ENCODE measurements around the gene CEP44. TPM values are rescaled to one million over a fixed set of nuclear protein-coding genes. Genes with fewer than 3 reads are reported as not detected.

CEP44 gene
- total RNA-seq, 8 experiments from 2014 or later = 7.4 to 20.8 (median 17.9) TPM

GRCh38 chr4:174380699-174381439 is 97.2 kb downstream of the CEP44 start:
- Histone ChIP-seq H3K4me1 (replicated peaks in 1 of 2) (no peaks in the 10 kb centered on the region), H3K27ac (no peak overlapping the region), H3K4me3 (no peak overlapping the region)
- in situ Hi-C loops (cut with MboI; ENCODE audit: low pct_unique_long_range_greater_than_20kb in 2 of 9, low sequenced_read_pairs in 9 of 9, unreplicated experiment in 9 of 9) = loop anchor here in 1 of 9 experiments (25.0 kb wide), 1 partner anchor 1156 kb away; no protein-coding TSS in a partner anchor
- 50 to 100% (median 73%) methylated on average over 1 to 9 of the region's 9 CpGs; no CpG with 5 or more reads in 1 of the 10 experiments for WGBS, 10 experiments
- ATAC-seq (replicated peaks in 6 of 8) = peak in 3 of 8 experiments; percentile 89 to 92 (median 90)

GRCh38 chr4:174381440-174381800 is 97.7 kb downstream of the CEP44 start:
- H3K4me1 ChIP-seq (replicated peaks in 1 of 2) = no peaks in the 10 kb centered on the region
- in situ Hi-C loops (cut with MboI; ENCODE audit: low pct_unique_long_range_greater_than_20kb in 2 of 9, low sequenced_read_pairs in 9 of 9, unreplicated experiment in 9 of 9) = loop anchor here in 1 of 9 experiments (25.0 kb wide), 1 partner anchor 1156 kb away; no protein-coding TSS in a partner anchor
- ATAC-seq (replicated peaks in 6 of 8) = peak in 3 of 8 experiments; percentile 31 to 53 (median 52)
- H3K27ac ChIP-seq = no peak overlapping the region
- H3K4me3 ChIP-seq = no peak overlapping the region
- 0 to 44% (median 29%) methylated on average over 1 of the region's 1 CpG; no CpG with 5 or more reads in 5 of the 10 experiments for WGBS, 10 experiments

Other genes with a start within 250 kb of the CEP44 start
- 10 to 100 TPM; 12.8 to 40.3 (median 24.3) TPM for gene FBXO8, start 244 bp upstream of the CEP44 start, total RNA-seq
- gene HPGD, start 238.6 kb downstream of the CEP44 start, total RNA-seq = 1 to 10 TPM in 4 of 8 experiments, under 1 TPM in 4; 0.08 to 3.8 (median 0.96) TPM

Measured in motor neuron (in vitro differentiated cells).